H9 (cell line): ENCODE results near the gene PGF. TPM values are rescaled to one million over a fixed set of nuclear protein-coding genes. Genes with fewer than 3 reads are reported as not detected.

Experiments used
- DNase-seq: peaks from one replicate; pipeline ENCODE4 v3.0.0-alpha.2; 2017
- H2AFZ ChIP-seq: one replicate; pipeline ENCODE4 v1.6.1; 2013; ENCODE audit warnings: mild to moderate bottlenecking, low read length, control low read depth, moderate library complexity
- H2AK5ac ChIP-seq: 2 replicates; pipeline ENCODE4 v1.6.1; 2013; ENCODE audit warnings: low read length, control low read depth, mixed read lengths; ENCODE audit not compliant: insufficient read length
- H2BK120ac ChIP-seq: one replicate; pipeline ENCODE4 v1.6.1; 2013; ENCODE audit warnings: low read depth, mild to moderate bottlenecking, low read length, control low read depth, inconsistent platforms; ENCODE audit not compliant: poor library complexity, severe bottlenecking
- H2BK12ac ChIP-seq: 2 replicates; pipeline ENCODE4 v1.6.1; 2013; ENCODE audit warnings: low read length, control low read depth, mixed read lengths, low read depth; ENCODE audit not compliant: insufficient read length
- H2BK15ac ChIP-seq: 2 replicates; pipeline ENCODE4 v1.6.1; 2013; ENCODE audit warnings: low read depth, low read length, control low read depth
- H2BK20ac ChIP-seq: one replicate; pipeline ENCODE4 v1.6.1; 2013; ENCODE audit warnings: low read depth, mild to moderate bottlenecking, low read length, control low read depth, inconsistent platforms; ENCODE audit not compliant: poor library complexity, severe bottlenecking
- H2BK5ac ChIP-seq: 2 replicates; pipeline ENCODE4 v1.6.1; 2013; ENCODE audit warnings: low read length, control low read depth, mixed read lengths; ENCODE audit not compliant: insufficient read length
- H3K14ac ChIP-seq: 2 replicates; pipeline ENCODE4 v1.6.1; 2013; ENCODE audit warnings: low read length, control low read depth; ENCODE audit not compliant: insufficient read depth
- H3K18ac ChIP-seq: 2 replicates; pipeline ENCODE4 v1.6.1; 2013; ENCODE audit warnings: low read depth, mild to moderate bottlenecking, mixed read lengths, low read length, control low read depth; ENCODE audit not compliant: insufficient read length
- H3K23ac ChIP-seq: 2 replicates; pipeline ENCODE4 v1.6.1; 2013; ENCODE audit warnings: low read length, control low read depth, mixed read lengths, low read depth; ENCODE audit not compliant: insufficient read length
- H3K23me2 ChIP-seq: 2 replicates; pipeline ENCODE4 v1.6.1; 2013; ENCODE audit warnings: low read depth, mild to moderate bottlenecking, mixed read lengths, low read length, control low read depth; ENCODE audit not compliant: insufficient read length, poor library complexity, severe bottlenecking
- H3K27ac ChIP-seq: 2 replicates; pipeline ENCODE4 v1.5.1; 2013; ENCODE audit warnings: low read length, control low read depth, mixed read lengths, low read depth; ENCODE audit not compliant: insufficient read length
- H3K27me3 ChIP-seq: 2 replicates; pipeline ENCODE4 v1.6.1; 2013; ENCODE audit warnings: low read length, control low read depth, inconsistent platforms; ENCODE audit not compliant: insufficient read depth
- H3K4ac ChIP-seq: 2 replicates; pipeline ENCODE4 v1.6.1; 2013; ENCODE audit warnings: low read depth, mild to moderate bottlenecking, control low read depth, inconsistent platforms, low read length, moderate library complexity
- H3K4me1 ChIP-seq: 2 replicates; pipeline ENCODE4 v1.6.1; 2013; ENCODE audit warnings: low read length, control low read depth, inconsistent platforms; ENCODE audit not compliant: insufficient read depth
- H3K4me2 ChIP-seq: 2 replicates; pipeline ENCODE4 v1.6.1; 2013; ENCODE audit warnings: low read length, control low read depth, mixed read lengths; ENCODE audit not compliant: insufficient read length, insufficient read depth
- H3K56ac ChIP-seq: 2 replicates; pipeline ENCODE4 v1.6.1; 2013; ENCODE audit warnings: low read depth, mild to moderate bottlenecking, mixed read lengths, low read length, control low read depth; ENCODE audit not compliant: insufficient read length
- H3K79me1 ChIP-seq: 2 replicates; pipeline ENCODE4 v1.6.1; 2013; ENCODE audit warnings: low read depth, mild to moderate bottlenecking, moderate library complexity, low read length, control low read depth, inconsistent platforms; ENCODE audit not compliant: insufficient read depth, poor library complexity, severe bottlenecking
- H3K79me2 ChIP-seq: 2 replicates; pipeline ENCODE4 v1.6.1; 2013; ENCODE audit warnings: low read length, control low read depth, inconsistent platforms; ENCODE audit not compliant: insufficient read depth
- H3K9ac ChIP-seq: 2 replicates; pipeline ENCODE4 v1.6.1; 2013; ENCODE audit warnings: low read length, control low read depth, mixed read lengths; ENCODE audit not compliant: insufficient read length; ENCODE audit errors: extremely low read depth
- H3K9me3 ChIP-seq: one replicate; pipeline ENCODE4 v1.6.1; 2013; ENCODE audit warnings: low read depth, low read length, inconsistent platforms; ENCODE audit not compliant: control insufficient read depth
- H3T11ph ChIP-seq: one replicate; pipeline ENCODE4 v1.6.1; 2013; ENCODE audit warnings: mild to moderate bottlenecking, low read length, control low read depth, inconsistent platforms
- H4K20me1 ChIP-seq: one replicate; pipeline ENCODE4 v1.6.1; 2013; ENCODE audit not compliant: control insufficient read depth, insufficient read length, insufficient read depth
- H4K5ac ChIP-seq: 2 replicates; pipeline ENCODE4 v1.6.1; 2013; ENCODE audit warnings: low read depth, mild to moderate bottlenecking, mixed read lengths, low read length, control low read depth; ENCODE audit not compliant: insufficient read length
- H4K8ac ChIP-seq: replicated peaks from 2 replicates; pipeline ENCODE4 v1.6.1; 2013; ENCODE audit warnings: low read length, control low read depth, mixed read lengths, low read depth; ENCODE audit not compliant: insufficient read length
- H4K91ac ChIP-seq: 2 replicates; pipeline ENCODE4 v1.6.1; 2013; ENCODE audit warnings: low read depth, mild to moderate bottlenecking, moderate library complexity, mixed read lengths, low read length, control low read depth; ENCODE audit not compliant: insufficient read length
- H3K27ac Mint-ChIP-seq, 3 experiments: 2 replicates in 2 of 3; 3 replicates in 1 of 3; pipeline ENCODE4 v1.8.0; 2020 to 2021; ENCODE audit warnings: mixed read lengths in 3 of 3, mild to moderate bottlenecking in 1 of 3, moderate library complexity in 1 of 3
- H3K27me3 Mint-ChIP-seq: 2 replicates; pipeline ENCODE4 v1.8.0; 2021; ENCODE audit warnings: low read depth, mild to moderate bottlenecking, moderate library complexity, mixed read lengths
- H3K36me3 Mint-ChIP-seq, 3 experiments: 2 replicates in 2 of 3; 3 replicates in 1 of 3; pipeline ENCODE4 v1.8.0; 2020 to 2021; ENCODE audit warnings: low read depth in 3 of 3, mixed read lengths in 3 of 3; ENCODE audit not compliant: insufficient read depth in 1 of 3
- H3K4me1 Mint-ChIP-seq, 2 experiments: 2 replicates each; pipeline ENCODE4 v1.8.0; 2020; ENCODE audit warnings: mixed read lengths in 2 of 2
- H3K4me3 Mint-ChIP-seq, 2 experiments: 2 replicates in 1 of 2; 3 replicates in 1 of 2; pipeline ENCODE4 v1.8.0; 2020 to 2021; ENCODE audit warnings: mild to moderate bottlenecking in 2 of 2, mixed read lengths in 2 of 2, moderate library complexity in 1 of 2
- H3K9me3 Mint-ChIP-seq, 2 experiments: 2 replicates in 1 of 2; 3 replicates in 1 of 2; pipeline ENCODE4 v1.8.0; 2020; ENCODE audit warnings: mild to moderate bottlenecking in 2 of 2, mixed read lengths in 2 of 2, moderate library complexity in 1 of 2
- CTCF ChIP-seq: fragments of 200-600 bp; sonication (generic); conservative IDR thresholded peaks from 3 replicates; pipeline ENCODE4 v1.8.0; 2021; ENCODE audit warnings: antibody characterized with exemption, mild to moderate bottlenecking
- WGBS: extraction: QIAGEN DNeasy Blood & Tissue Kit; methylation state at CpG from one replicate; pipeline ENCODE4 v1.1.7; 2013; ENCODE audit warnings: missing lambda C conversion rate, low lambda C conversion rate, mixed read lengths; ENCODE audit not compliant: insufficient read length; ENCODE audit errors: extremely low coverage; 5-methylcytosine and 5-hydroxymethylcytosine counted together
- total RNA-seq: library from RNA; stranded (reverse); gene quantifications from 2 replicates; pipeline ENCODE4 v1.2.1, GENCODE V29; 2021

The PGF gene
- total RNA-seq, 1 experiment from 2014 or later = 2.3 TPM

GRCh38 chr14:74965486-74966153 lies 10.2 kb upstream of the PGF start:
- Histone ChIP-seq H3K4ac (no peak overlapping the region), H4K20me1 (no peaks in the 10 kb centered on the region), H3K27ac (no peak overlapping the region), H3K9ac (no peak overlapping the region), H3K23me2 (no peaks in the 10 kb centered on the region), H4K5ac (no peak overlapping the region), H2AFZ (no peak overlapping the region), H3K9me3 (no peaks in the 10 kb centered on the region), H3K4me2 (no peak overlapping the region), H3K23ac (no peak overlapping the region), H3K18ac (no peak overlapping the region), H3K56ac (no peak overlapping the region), H2BK20ac (no peak overlapping the region), H3K27me3 (no peaks in the 10 kb centered on the region), H2BK5ac (no peak overlapping the region), H4K91ac (no peak overlapping the region), H3T11ph (no peak overlapping the region), H3K14ac (no peak overlapping the region), H3K79me1 (no peaks in the 10 kb centered on the region), H3K79me2 (no peaks in the 10 kb centered on the region), H2BK120ac (no peak overlapping the region), H3K4me1 (no peaks in the 10 kb centered on the region), H4K8ac (no peak overlapping the region), H2AK5ac (no peak overlapping the region), H2BK12ac (no peak overlapping the region), H2BK15ac (no peak overlapping the region)
- Mint-ChIP-seq H3K36me3 (no peaks in the 10 kb centered on the region), H3K4me3 (no peak overlapping the region), H3K27ac (no peak overlapping the region), H3K9me3 (no peaks in the 10 kb centered on the region), H3K4me1 (peaks cover 6 to 12% of the 10 kb centered on the region in 2 experiments), H3K27me3 (no peaks in the 10 kb centered on the region; the same call in 1 of the 2 replicates)
- no peak for DNase-seq
- no CpG with 5 or more reads among the region's 5 CpGs for WGBS
- TF ChIP-seq CTCF = no peak
